ENCODE data around the gene COG5.
A peak's percentile ranks its signal among the peaks of the same experiment; 100 is the strongest.

Gene COG5

DNA sequence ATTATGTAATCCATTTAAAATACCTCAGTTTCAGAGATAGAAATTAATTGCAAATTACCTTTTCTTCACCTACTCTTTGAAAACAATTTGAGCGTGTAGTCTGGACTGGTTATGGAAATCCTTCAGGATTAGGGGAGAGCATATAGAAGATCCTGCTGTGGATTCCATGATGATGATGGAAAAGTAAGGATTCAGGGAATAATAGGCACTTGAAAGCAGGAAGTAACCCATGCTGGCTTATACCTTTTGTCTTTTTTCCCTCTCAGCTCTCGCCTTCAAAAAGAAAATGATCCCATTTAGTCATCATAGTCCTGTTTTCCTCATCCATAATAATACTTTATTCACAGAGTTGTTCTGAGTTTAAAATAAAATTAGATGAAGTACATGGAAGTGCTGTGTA, 390.5 kb downstream of the COG5 start:
- Histone ChIP-seq H3K27me3 (ENCODE audit: control insufficient read depth, insufficient read depth, low read length) (no peaks in the 10 kb centered on the region), H3K36me3 (ENCODE audit: control insufficient read depth, insufficient read depth, low read length) (no peaks in the 10 kb centered on the region), H3K4me1 (ENCODE audit: control insufficient read depth, insufficient read depth, low read length) (peaks cover 9% of the 10 kb centered on the region), H3K9me3 (ENCODE audit: control insufficient read depth, low read length) (no peaks in the 10 kb centered on the region), H3K9ac (ENCODE audit: low read length) (no peak overlapping the region), H3K4me3 (ENCODE audit: low read length) (no peak overlapping the region)

DNA sequence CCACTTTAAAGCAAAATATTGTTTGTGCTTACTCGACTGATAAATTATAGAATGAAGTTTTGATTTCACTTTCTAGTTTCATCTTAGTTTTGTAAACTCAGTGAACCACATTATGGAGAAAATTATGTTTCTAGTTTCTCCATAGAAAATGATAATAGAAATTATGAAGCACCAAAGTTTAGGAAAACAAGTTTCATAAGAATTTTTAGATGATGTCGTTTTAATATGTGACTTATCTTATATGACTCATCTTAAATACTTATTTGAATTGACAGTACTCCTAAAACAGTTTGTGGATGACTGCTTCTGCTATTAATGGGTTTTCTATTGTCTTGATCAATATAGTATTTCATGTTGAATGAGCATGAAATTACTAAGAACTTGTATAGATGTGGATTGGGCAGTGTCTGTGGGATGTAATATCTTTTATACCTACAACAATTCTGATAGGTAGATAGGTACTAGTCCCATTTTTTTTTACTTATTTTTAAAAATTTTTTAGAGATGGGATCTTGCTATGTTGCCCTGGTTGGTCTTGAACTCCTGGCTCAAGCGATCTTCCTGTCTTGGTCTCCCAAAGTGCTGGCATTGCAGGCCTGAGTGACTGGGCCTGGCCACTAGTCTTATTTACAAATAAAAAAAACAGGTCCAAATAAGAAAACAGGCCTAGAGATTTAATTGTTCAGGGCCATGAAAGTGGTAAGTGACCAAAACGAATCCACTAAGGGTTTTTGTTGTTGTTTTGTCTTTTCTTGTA, 391.3 kb downstream of the COG5 start:
- H3K9me3 ChIP-seq (ENCODE audit: control insufficient read depth, low read length), result no peaks in the 10 kb centered on the region
- H3K4me3 ChIP-seq (ENCODE audit: low read length), result no peak overlapping the region
- no peaks in the 10 kb centered on the region for H3K27me3 ChIP-seq (ENCODE audit: control insufficient read depth, insufficient read depth, low read length)
- H3K9ac ChIP-seq (ENCODE audit: low read length), result no peak overlapping the region
- peaks cover 9% of the 10 kb centered on the region for H3K4me1 ChIP-seq (ENCODE audit: control insufficient read depth, insufficient read depth, low read length)
- H3K36me3 ChIP-seq (ENCODE audit: control insufficient read depth, insufficient read depth, low read length), result no peaks in the 10 kb centered on the region

DNA sequence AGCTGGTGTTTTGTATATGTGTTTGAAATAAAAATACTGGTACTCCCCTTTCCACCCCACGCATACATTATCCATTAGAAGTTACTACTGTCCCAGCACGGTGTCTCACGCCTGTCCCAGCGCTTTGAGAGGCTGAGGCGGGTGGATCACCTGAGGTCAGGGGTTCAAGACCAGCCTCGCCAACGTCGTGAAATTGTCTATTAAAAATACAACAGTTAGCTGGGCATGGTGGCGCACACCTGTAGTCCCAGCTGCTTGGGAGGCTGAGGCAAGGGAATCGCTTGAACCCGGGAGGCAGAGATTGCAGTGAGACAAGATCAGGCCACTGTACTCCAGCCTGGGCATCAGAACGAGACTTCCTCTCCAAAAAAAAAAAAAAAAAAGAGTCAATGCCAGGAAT, 392.2 kb downstream of the COG5 start:
- Histone ChIP-seq H3K4me1 (ENCODE audit: control insufficient read depth, insufficient read depth, low read length) (peaks cover 9% of the 10 kb centered on the region), H3K36me3 (ENCODE audit: control insufficient read depth, insufficient read depth, low read length) (no peaks in the 10 kb centered on the region), H3K9ac (ENCODE audit: low read length) (no peak overlapping the region), H3K4me3 (ENCODE audit: low read length) (no peak overlapping the region), H3K9me3 (ENCODE audit: control insufficient read depth, low read length) (no peaks in the 10 kb centered on the region), H3K27me3 (ENCODE audit: control insufficient read depth, insufficient read depth, low read length) (no peaks in the 10 kb centered on the region)

DNA sequence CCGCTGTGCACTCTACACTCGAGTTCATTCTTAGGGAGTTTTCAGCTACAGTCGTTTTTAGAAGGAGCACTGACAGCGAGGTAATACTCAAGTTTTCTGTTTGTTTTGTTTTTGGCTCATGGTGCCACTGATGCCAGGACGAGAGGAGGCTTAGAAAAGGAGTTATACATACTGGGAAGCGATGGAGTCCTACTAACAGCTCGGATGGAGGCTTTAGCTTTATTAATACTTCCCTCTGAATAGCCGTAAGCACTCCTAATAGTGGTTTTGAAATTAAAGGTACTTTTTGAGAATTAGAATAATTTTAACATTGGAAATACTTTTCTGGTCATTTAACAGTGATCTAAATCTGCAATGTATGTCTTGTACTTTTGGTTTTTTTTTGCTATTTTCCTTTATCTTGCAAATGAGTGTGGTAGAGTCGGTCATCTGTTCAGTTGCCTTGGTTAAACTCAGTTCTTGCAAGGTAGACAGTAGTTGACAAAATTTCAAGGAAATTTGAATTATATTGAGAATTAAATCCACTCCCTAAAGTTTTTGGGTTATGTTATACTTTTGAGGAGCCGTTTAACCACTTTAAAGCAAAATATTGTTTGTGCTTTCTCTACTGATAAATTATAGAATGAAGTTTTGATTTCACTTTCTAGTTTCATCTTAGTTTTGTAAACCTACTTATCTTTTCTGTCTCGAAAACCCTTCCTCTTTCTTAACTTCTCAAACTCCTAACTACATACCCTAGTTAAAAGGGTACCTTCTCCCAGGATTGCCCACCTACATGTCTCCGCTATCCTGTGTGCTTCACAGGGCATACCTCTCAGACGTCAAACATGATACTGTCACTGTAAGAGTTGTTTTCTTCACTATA, 393.4 kb downstream of the COG5 start:
- H3K4me3 ChIP-seq (ENCODE audit: low read length), result peak overlapping the region; percentile 48
- H3K27me3 ChIP-seq (ENCODE audit: control insufficient read depth, insufficient read depth, low read length), result no peaks in the 10 kb centered on the region
- H3K9ac ChIP-seq (ENCODE audit: low read length), result peak overlapping the region; percentile 96
- no peaks in the 10 kb centered on the region for H3K36me3 ChIP-seq (ENCODE audit: control insufficient read depth, insufficient read depth, low read length)
- H3K9me3 ChIP-seq (ENCODE audit: control insufficient read depth, low read length), result no peaks in the 10 kb centered on the region
- H3K4me1 ChIP-seq (ENCODE audit: control insufficient read depth, insufficient read depth, low read length), result peaks cover 9% of the 10 kb centered on the region

DNA sequence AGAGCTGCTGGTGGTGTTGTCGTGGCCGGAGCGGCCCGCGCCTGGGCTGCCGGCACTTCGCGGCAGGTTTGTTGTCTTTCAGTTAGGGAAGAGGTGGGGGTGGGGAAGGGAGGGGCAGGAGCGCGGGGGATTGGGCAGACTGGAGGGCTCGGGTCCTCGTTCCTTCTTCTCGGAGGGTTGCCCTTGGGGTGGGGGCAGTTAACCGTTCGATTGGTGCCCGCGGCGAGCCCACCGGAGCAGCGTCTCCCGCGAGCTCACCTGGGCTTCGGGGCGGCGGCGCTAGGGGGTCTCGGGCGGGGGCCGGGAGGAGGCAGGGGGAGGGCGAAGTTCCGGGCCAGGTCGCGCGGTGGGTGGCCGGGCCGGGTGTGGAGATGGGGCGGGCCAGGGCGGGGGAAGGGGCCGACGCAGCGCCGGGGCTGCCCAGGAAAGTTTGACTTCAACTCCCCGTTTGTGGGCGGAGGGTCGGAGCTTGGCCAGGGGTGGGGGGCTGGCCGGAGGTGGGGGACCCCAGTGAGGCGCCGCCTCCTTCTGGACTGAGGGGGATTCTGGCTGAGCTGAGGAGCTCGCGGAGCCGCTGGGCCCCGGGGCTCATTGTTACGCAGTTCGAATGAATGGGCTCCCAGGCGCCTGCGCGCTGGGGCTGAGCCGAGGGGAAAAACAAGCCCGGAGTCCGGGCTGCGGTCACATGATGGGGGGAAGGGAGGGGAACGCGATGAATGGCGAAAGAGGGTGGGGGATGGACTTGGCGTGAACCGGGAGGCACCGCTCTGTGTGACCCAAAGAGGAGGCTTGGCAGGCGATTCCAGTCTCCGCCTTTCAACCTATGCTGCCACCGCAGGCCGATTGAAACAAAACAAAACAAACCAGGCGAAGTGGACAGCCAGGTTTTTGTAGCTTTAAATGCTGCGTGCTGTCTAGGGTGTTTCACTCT, 394.3 kb downstream of the COG5 start:
- H3K9me3 ChIP-seq (ENCODE audit: control insufficient read depth, low read length), result no peaks in the 10 kb centered on the region
- no peaks in the 10 kb centered on the region for H3K36me3 ChIP-seq (ENCODE audit: control insufficient read depth, insufficient read depth, low read length)
- peaks cover 6% of the 10 kb centered on the region for H3K4me1 ChIP-seq (ENCODE audit: control insufficient read depth, insufficient read depth, low read length)
- H3K27me3 ChIP-seq (ENCODE audit: control insufficient read depth, insufficient read depth, low read length), result no peaks in the 10 kb centered on the region
- H3K4me3 ChIP-seq (ENCODE audit: low read length), result peak overlapping the region; percentile 48
- H3K9ac ChIP-seq (ENCODE audit: low read length), result peak overlapping the region; percentile 96

DNA sequence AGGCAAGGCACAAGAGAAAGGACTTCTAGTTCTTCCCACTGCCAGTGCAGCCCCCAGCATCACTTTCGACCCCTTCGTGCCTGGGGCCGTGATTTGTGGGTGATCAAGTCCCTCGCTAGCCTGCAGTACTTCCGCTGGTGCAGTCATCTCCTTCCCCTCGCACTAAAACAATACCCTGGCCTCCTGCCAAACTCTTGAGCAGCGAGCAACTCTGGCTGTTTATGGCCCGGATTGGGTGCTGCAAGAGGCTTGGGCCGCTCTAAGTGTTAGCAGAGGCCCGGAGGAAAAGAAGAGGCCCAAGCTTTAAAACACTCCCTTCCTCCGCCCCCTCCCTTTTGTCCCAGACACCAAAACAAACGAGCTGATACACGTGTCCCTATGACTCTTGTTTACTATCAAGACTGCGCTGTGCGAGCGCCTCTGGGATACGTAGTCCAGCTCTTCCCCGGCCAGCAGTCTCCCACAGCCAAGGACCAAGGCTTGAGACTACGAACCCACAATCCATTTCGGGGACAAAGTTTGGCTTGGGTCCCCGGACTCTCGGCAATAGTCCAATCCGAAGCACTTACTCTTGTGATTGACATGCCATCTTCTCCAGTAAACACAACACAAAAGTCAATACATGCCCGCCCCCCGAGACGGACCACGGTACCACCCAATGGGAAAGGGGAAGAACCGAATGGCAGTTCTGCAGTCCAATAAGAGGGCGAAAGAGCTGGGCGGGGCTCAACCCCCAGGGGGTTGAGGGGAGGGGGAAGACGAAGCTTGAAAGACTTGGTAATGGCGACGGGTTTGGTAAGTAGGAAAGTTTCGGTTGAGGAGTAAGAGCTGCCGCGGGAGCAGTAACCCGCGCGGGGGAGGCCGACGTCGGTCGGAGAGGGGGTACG, 395.2 kb downstream of the COG5 start, which contains the start of gene HBP1:
Gene HBP1 (plus strand): TSS at position 771 of the 887 bp plus-strand sequence. CDS start 10,891 bp downstream, outside the sequence.
- Histone ChIP-seq H3K9ac (ENCODE audit: low read length) (peak within 1 kb of the TSS; percentile 96), H3K4me3 (ENCODE audit: low read length) (peak within 1 kb of the TSS; percentile 68), H3K9me3 (ENCODE audit: control insufficient read depth, low read length) (no peaks in the 10 kb centered on the region), H3K4me1 (ENCODE audit: control insufficient read depth, insufficient read depth, low read length) (no peaks in the 10 kb centered on the region), H3K36me3 (ENCODE audit: control insufficient read depth, insufficient read depth, low read length) (no peaks in the 10 kb centered on the region), H3K27me3 (ENCODE audit: control insufficient read depth, insufficient read depth, low read length) (no peaks in the 10 kb centered on the region)

DNA sequence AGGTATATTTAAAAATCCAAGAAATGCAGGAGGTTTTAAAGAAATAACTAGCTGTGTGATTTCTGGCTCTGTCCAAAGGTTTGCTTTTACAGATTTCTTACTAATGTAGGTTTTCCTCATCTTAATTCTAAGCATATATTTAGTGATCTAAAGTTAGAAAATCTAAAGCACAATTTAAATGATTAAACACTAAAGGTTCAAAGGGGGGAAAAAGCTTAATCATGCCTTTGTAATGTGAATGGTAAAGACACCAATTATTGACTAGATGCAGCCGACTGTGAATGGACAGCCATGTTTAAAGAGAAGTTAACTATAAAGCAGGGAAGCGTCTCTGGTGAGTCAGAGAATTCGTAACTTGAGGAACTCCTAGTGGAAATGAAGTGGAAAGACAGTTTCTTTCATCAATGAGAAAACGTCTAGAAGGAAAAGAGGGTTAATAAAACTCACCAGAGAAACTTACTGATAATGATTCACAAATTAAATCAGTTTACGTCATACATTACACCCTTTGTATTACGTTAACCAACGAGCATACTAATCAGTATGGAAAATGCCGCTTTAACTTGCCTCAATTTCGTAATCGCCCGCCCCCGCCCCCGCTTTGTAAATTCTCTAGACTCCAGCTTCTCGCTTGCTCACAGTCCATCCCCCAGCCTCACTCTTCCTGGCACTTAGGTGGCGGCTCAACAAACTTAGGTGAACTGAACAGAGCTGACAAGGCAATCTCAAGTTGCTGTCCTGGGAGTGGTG, 396.1 kb downstream of the COG5 start:
- peak overlapping the region; percentile 86 for H3K9ac ChIP-seq (ENCODE audit: low read length)
- H3K36me3 ChIP-seq (ENCODE audit: control insufficient read depth, insufficient read depth, low read length), result no peaks in the 10 kb centered on the region
- H3K9me3 ChIP-seq (ENCODE audit: control insufficient read depth, low read length), result no peaks in the 10 kb centered on the region
- peak overlapping the region; percentile 68 for H3K4me3 ChIP-seq (ENCODE audit: low read length)
- no peaks in the 10 kb centered on the region for H3K27me3 ChIP-seq (ENCODE audit: control insufficient read depth, insufficient read depth, low read length)
- H3K4me1 ChIP-seq (ENCODE audit: control insufficient read depth, insufficient read depth, low read length), result no peaks in the 10 kb centered on the region

DNA sequence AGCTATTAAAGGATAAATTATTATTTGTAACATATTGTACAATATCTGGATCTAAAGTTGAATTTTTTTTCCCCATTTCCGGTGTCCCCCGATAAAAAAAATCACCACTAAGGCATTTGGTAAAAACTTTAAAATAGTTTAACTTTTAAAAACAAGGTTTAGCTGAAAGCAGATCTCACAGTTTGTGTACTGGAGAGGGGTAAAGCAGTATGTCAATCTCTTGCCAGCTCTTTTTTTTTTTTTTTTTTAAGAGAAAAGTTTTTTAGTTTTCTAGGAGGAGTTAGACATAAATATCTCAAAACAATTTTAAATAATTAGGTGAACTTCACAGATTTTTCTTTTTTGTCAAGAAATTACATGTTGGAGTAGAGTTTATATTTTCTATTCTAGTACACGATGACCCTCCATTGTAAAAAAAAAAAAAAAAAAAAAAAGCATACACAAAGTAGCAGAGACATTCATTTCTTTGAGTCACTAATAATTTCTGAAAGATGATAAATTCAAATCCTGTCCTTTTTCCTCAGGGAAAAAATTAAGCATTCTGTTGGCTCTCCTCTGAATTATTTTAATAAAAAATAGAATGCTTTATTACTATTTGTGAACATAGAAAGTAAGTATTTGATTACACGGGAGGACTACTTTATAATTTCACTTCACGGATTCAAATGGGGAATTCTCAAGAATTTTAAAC, 396.8 kb downstream of the COG5 start:
- Histone ChIP-seq H3K36me3 (ENCODE audit: control insufficient read depth, insufficient read depth, low read length) (no peaks in the 10 kb centered on the region), H3K9me3 (ENCODE audit: control insufficient read depth, low read length) (no peaks in the 10 kb centered on the region), H3K4me1 (ENCODE audit: control insufficient read depth, insufficient read depth, low read length) (no peaks in the 10 kb centered on the region), H3K9ac (ENCODE audit: low read length) (peak overlapping the region; percentile 86), H3K27me3 (ENCODE audit: control insufficient read depth, insufficient read depth, low read length) (no peaks in the 10 kb centered on the region), H3K4me3 (ENCODE audit: low read length) (no peak overlapping the region)

DNA sequence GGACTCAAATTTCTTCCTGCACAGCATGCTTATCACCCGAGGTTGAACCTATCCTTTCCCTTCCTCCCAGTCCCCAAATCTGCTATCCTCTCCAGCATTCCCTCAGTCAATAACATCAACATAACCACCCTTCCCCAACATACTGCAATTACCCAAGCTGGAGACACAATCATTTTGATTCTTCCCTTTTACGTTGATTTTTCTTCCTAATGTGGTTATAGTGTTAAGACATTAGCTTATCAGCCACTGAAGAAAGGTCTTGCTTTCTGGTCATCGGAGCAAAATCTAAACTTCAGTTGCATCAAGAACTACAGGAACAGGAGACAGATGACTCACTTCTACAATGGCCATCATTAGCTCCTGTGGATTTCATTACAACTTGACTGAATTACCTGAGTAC, 398.4 kb downstream of the COG5 start:
- Histone ChIP-seq H3K4me3 (ENCODE audit: low read length) (no peak overlapping the region), H3K9ac (ENCODE audit: low read length) (no peak overlapping the region), H3K4me1 (ENCODE audit: control insufficient read depth, insufficient read depth, low read length) (no peaks in the 10 kb centered on the region), H3K9me3 (ENCODE audit: control insufficient read depth, low read length) (no peaks in the 10 kb centered on the region), H3K27me3 (ENCODE audit: control insufficient read depth, insufficient read depth, low read length) (no peaks in the 10 kb centered on the region), H3K36me3 (ENCODE audit: control insufficient read depth, insufficient read depth, low read length) (no peaks in the 10 kb centered on the region)

DNA sequence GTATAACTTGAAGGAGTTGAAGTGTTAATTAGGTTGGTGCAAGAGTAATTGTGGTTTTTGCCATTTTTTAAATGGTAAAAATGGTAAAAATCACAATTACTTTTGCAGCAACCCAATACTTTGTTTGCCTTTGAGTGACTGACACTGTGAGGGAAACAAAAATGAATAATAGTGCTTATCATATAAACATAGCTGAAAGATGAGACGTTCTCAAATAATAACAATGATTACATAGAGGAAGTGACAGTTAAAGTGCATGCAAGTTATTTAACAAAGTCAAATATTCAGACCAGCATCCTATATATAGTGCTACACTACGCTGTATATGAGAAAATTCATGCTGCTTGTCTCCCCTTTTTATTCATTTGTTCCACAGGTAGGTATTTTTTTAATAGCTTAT, 399.6 kb downstream of the COG5 start:
- H3K27me3 ChIP-seq (ENCODE audit: control insufficient read depth, insufficient read depth, low read length), result no peaks in the 10 kb centered on the region
- no peaks in the 10 kb centered on the region for H3K4me1 ChIP-seq (ENCODE audit: control insufficient read depth, insufficient read depth, low read length)
- H3K9me3 ChIP-seq (ENCODE audit: control insufficient read depth, low read length), result no peaks in the 10 kb centered on the region
- H3K36me3 ChIP-seq (ENCODE audit: control insufficient read depth, insufficient read depth, low read length), result no peaks in the 10 kb centered on the region
- no peak overlapping the region for H3K4me3 ChIP-seq (ENCODE audit: low read length)
- no peak overlapping the region for H3K9ac ChIP-seq (ENCODE audit: low read length)
